GM12891 (cell line): ENCODE measurements around the gene ARSD.

Experiments used
- POLR2A ChIP-seq: IDR thresholded peaks from 2 replicates; pipeline ENCODE4 v1.6.1; 2011; ENCODE audit warnings: low read depth, low read length, control low read depth
- TAF1 ChIP-seq: IDR thresholded peaks from 2 replicates; pipeline ENCODE4 v1.6.1; 2011; ENCODE audit warnings: low read depth, low read length, control low read depth

DNA sequence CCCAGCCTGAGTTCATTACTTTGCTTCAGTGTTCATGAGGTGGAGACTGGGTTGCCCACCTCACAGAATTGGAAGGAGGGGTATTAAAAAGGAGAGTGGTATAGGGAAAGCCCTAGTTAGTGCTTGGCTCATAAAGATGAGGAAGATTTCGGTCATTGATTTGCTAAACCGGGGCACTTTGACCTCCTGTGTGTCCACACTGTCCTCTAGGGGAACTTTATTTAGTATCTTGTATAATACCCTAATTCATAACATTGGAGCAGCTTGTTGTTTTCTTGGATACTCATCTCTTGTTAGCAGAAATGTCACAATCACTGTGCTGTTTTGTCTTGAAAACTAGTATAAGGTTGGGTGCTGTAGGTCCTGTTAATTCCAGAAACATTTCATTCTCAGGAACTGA is 50.6 kb downstream of the ARSD start:
- TF ChIP-seq POLR2A = no peak
- no peak for TF ChIP-seq TAF1
